Mucosa of gallbladder (tissue), 1 donor: Measurements from ENCODE around the gene AOPEP. TPM values are rescaled to one million over a fixed set of nuclear protein-coding genes. Genes with fewer than 3 reads are reported as not detected.
A peak's percentile ranks its signal among the peaks of the same experiment; 100 is the strongest.
"Not testable (repeated sequence)": the region's sequence is repeated elsewhere in the genome, so short reads cannot be mapped to it uniquely, and the experiment has no call there.

Source experiments
- DNase-seq: peaks from one replicate; pipeline ENCODE4 v3.0.0-alpha.2; 2020; ENCODE audit warnings: low spot score
- total RNA-seq: library from RNA; stranded (reverse); gene quantifications from one replicate; pipeline ENCODE4 v1.2.1, GENCODE V29; 2021
- donor health status: DM: no; HTN: no; CAD: no.

Gene AOPEP
- total RNA-seq, 1 donor from 2014 or later = 105 TPM

GRCh38 chr9:94932652-94933510, 206.4 kb downstream of the AOPEP start:
- no peak for DNase-seq

DNA sequence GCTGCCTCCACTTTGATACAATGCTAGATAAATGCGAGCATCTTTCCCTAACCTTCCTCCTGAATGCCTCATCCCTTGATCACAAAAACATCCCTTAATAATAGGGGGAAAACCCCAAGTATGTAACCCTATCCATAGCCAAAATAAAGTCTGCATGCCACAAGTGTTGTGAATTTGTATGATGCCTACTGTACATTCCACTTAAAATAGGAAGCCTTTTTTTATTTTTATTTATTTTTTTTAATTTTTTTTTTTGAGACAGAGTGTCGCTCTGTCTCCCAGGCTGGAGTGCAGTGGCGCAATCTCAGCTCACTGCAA, 207.0 kb downstream of the AOPEP start:
- no peak for DNase-seq

DNA sequence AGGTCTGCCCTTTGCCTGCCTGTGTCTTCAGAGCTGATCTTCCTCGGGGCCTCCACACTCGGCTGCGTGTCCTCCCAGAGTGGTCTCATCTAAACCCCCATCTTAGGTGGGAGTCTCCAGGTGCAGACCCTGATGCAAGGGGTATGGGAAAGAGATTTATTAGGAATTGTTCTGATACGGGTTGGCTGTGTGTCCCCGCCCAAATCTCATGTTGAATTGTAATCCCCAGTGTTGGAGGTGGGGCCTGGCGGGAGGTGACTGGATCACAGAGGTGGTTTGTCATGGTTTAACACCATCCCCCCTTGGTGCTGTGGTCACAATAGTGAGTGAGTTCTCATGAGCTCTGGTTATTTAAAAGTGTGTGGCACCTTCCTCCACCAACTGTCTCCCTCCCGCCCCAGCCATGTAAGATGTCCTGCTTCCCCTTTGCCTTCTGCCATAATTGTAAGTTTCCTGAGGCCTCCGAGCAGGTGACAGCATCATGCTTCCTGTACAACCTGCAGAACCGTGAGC, 208.4 kb downstream of the AOPEP start:
- DNase-seq = no peak

- no peak for DNase-seq
These were observed 208.9 kb downstream of the AOPEP start for GRCh38 chr9:94935396-94935795.

DNA sequence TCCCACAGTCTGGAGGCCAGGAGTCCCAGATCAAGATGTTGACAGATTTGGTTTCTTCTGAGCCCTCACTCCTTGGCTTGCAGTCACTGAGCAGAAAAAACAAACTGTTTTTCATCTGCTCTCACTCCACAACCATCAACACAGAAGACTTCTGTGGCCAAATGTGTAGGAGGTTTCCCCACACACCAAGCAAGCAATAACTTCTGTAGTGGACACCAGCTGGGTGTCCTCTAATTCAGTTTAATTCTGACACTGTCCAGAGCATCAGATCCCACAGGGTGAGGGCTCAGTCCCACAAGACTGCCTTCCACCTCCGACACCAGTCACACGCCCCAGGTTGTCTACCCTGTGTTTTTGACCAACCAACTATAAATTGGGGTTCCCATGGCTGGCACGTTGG, 209.9 kb downstream of the AOPEP start:
- no peak for DNase-seq

DNA sequence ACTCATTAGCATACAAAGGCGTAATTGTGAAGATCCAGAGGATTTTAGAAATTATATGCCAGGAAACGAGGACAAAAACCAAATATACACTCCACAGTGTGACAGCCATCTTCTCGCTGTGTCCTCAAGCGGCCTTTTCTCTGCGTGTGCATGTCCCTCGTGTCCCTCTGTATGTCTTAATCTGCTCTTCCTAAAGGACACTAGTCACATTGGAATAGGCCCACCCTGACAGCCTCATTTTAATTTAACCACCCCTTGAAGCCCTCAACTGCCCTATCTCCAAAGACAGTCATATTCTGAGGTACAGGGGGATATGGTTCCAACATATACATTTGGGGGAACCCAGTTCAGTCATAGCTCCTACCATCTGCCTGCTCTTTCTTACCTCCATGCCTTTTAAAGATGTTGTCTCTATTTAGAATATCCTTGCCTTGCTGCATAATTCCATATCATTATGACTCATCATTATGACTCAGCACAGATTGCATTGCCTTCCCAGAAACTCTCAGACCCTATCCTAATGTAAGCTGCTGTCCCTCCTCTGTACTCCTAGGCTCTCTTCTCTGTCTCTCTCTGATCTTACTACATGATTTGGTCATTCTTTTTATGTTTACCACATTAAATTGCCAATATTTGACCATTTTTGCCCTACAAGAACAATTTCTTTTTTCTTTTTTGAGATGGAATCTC, 210.9 kb downstream of the AOPEP start:
- no peak for DNase-seq

DNA sequence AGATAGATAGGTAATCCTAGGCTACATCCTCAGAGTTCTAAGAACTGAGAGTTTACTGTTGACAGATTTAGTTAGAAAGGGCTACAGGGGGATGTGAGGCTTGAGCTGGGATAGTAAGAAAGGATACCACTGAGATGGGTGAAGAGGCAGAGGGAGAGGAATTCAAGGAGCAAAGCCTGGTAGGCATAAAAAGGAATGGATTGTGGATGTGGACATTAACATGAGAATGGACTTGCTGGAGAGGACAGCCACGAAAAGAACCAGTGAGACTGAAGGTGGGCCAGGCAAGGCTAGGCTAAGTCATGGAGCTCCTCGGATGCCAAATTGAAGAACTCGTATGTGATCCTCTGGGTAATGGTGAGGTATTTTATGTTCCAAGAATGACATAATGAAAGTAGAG, 211.9 kb downstream of the AOPEP start:
- DNase-seq = no peak

DNA sequence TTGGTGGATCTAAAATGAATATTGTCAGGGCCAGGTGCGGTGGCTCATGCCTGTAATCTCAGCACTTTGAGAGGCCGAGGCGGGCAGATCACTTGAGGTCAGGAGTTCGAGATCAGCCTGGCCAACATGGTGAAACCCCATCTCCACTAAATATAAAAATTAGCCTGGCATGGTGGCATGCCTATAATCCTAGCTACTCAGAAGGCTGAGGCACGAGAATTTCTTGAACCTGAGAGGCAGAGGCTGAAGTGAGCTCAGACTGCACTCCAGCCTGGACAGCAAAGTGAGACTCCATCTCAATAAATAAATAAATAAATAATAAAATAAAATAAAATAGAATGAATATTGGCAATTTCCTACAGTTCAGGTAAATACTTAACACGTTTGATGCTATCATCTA, 213.8 kb downstream of the AOPEP start:
- not testable (repeated sequence) for DNase-seq

GRCh38 chr9:94941211-94941875, 214.8 kb downstream of the AOPEP start:
- DNase-seq = peak; percentile 71

- DNase-seq = no peak
These were observed 218.1 kb downstream of the AOPEP start for GRCh38 chr9:94944626-94945025.

DNA sequence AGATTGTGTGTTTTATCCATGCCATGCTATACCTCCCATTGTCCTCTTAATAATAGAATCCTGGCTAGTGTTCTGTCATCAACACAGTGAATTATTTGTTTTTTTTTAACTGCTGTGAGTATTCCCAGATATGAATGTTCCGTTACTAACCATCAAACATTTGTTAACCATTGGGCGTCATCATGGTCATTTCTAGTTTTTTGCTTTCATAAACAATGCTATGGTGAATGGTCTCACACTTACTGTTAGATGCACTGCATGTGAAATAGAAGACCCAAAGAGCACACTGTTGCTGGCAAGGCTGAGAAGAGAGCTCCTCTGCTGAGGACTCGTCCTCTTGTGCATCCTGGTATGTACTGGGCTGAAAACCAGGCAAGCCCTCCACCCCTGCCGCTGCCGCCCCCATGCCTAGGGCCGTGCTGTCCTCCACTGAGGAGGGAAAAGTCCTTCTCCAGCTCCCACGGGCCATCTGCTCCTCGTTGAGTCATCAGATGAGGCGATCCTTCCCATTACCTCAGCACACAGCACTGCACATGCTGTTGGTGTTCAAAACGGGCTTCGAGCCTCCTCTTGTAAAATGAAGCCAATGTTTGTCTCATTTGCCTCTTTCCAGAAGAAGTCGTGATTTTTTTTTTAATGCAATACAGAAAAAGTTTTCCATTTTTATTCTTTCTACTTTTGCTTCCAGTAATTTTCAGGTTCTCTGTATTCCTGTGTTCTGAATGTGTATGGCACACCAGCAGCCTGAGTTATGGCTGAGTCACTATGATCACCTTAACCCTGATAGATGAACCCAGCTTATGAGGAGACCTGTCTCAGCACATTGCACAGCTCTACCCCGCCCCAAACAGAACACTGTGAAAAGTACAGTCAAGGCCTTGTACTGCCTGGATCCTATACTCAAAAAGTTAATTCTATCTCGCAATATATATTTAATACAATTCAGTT, 219.0 kb downstream of the AOPEP start:
- peak; percentile 43 for DNase-seq

DNA sequence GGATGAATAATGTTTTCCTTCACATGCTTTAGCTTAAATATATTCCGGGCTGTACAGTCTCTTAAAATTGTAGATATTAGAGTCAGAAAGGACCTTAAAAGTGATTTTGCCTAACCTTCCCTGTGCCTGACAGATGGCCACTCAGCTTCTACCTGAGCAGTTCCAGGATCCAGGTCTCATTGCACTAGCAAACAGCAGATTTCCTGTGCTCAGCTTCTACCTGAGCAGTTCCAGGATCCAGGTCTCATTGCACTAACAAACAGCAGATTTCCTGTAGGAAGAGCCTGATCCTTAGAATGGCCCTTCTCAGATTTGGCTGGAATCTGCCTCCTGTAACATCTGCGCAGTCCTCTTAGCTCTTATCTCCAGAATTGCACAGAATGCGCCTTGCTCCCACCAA, 219.8 kb downstream of the AOPEP start:
- no peak for DNase-seq

DNA sequence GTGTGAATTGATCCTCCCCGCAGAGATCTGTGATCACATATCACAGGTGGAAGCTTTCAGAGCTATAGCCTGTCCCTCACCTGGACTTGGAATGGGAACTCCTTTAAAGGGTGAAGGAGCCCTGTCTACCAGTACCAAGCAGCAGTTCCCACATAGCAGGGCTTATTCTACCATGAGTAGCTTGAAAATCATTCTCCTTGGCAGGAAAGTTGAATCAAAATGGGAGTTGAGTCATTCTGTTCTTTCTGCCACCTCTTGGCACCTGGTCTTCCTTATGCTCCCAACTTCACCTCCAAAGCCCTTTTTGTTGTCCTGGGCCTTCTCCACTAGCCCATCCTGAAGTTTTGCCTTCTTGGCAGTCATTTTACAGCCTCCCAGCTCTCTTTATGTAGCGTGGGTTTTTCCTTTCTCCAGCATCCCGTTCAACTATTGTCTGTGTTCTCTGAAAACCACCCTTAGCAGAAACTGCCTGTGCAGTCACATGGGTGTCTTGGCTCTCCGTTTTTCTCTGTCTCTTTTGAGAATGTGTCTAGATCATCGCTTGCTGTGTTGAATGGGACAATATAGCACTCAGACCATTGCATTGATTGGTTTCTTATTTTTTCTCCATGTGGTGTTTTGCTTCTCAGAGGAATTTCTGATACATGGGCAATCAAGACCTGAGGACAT, 222.2 kb downstream of the AOPEP start:
- no peak for DNase-seq

- no peak for DNase-seq
These were observed 222.9 kb downstream of the AOPEP start for GRCh38 chr9:94949370-94949769.

GRCh38 chr9:94950040-94950578, 223.6 kb downstream of the AOPEP start:
- DNase-seq = no peak

GRCh38 chr9:94950579-94951323, 224.3 kb downstream of the AOPEP start:
- peak; percentile 50 for DNase-seq

GRCh38 chr9:94951324-94952135, 225.0 kb downstream of the AOPEP start:
- no peak for DNase-seq

DNA sequence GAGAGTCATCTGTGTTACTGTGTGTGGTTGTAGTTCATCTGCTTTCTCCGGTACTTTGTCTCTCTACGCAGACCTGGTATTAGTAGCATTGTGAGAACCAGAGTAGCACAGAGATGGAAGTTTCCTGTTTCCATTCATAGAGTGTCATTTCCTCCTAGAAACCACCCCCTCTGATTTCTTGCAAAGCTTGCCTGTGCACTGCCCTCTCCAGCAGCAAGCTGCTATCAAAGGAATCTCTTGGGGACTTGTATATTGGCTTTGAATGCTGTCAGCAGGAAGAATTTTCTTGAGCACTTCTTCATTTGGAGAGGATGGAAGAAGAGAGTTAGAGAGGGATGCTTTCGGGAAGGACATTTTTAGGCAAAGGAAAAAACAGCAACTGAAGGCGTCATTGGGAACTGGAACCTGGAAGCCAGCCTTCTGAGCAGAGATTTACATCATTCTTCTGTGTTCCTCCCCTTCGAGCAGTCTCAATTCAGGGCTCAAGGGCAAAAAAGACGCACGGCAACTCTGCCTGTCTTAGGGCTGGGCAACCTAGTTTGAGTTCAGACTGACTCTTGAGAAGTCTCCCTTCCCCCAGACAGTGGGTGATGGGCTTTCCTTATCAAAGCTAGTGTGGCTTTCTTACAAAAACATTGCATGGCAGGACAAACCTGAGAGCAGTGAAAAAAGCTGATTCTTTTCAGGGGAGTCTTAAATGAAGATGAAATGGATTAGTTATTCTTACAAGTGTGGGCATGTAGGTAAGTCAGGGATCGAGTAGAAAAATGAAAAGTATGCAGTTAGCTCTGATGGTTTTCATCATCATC, 226.3 kb downstream of the AOPEP start:
- DNase-seq = no peak
